ENCODE results near the gene TRMT11. TPM values are rescaled to one million over a fixed set of nuclear protein-coding genes. Genes with fewer than 3 reads are reported as not detected.

TRMT11 gene
- total and polyA plus RNA-seq, 10 of the 15 experiments (the other 5 are each of a cell fraction or from before 2014, with no cell fraction given): 34.0 to 81.1 (median 43.7) TPM

GRCh38 chr6:125959041-125959440 is 27.3 kb upstream of the TRMT11 start (continued):
- TF ChIP-seq CEBPZ (IDR thresholded peaks at IDR 0.05; ENCODE audit: low read depth, low read length): no peak
- no peak for TF ChIP-seq USF1 (IDR thresholded peaks at IDR 0.05; ENCODE audit: borderline replicate concordance, extremely low read length, insufficient read depth, low read depth, low read length)
- TF ChIP-seq SMAD1 (IDR thresholded peaks at IDR 0.05; ENCODE audit: low read depth, partially characterized antibody): no peak

GRCh38 chr6:125961117-125961516 is 25.2 kb upstream of the TRMT11 start:
- Histone ChIP-seq H3K4me3 (no peak overlapping the region), H3K36me3 (ENCODE audit: control insufficient read depth in 2 of 2, insufficient read depth in 2 of 2, low read length in 1 of 2) (no peaks in the 10 kb centered on the region), H3K9me3 (replicated peaks; ENCODE audit: control insufficient read depth, insufficient read depth, low read length) (no peaks in the 10 kb centered on the region), H3K4me1 (ENCODE audit: control insufficient read depth, insufficient read depth, low read length) (peaks cover 5% of the 10 kb centered on the region), H3K27ac (ENCODE audit: control insufficient read depth, insufficient read depth) (no peak overlapping the region), H4K20me1 (ENCODE audit: control insufficient read depth, insufficient read depth) (no peaks in the 10 kb centered on the region), H2AFZ (ENCODE audit: control insufficient read depth, low read depth, low read length) (no peak overlapping the region), H3K9ac (ENCODE audit: control insufficient read depth, insufficient read depth, low read length) (no peak overlapping the region), H3K27me3 (replicated peaks in 1 of 2; ENCODE audit: control insufficient read depth in 2 of 2, insufficient read depth in 2 of 2, low read length in 1 of 2) (no peaks in the 10 kb centered on the region), H3K4me2 (ENCODE audit: control insufficient read depth, insufficient read depth) (no peak overlapping the region), H3K79me2 (ENCODE audit: control insufficient read depth, insufficient read depth, low read length) (peaks cover 17% of the 10 kb centered on the region)
- FAIRE-seq (no peak), DNase-seq (ENCODE audit: low read depth, low spot score) (no peak), ATAC-seq (no peak)
- no peak for TF ChIP-seq TBL1XR1 (IDR thresholded peaks at IDR 0.05; ENCODE audit: low read depth, low read length)
- TF ChIP-seq BCL11A (IDR thresholded peaks at IDR 0.05; ENCODE audit: low read depth, low read length): no peak
- no peak for TF ChIP-seq ZNF274 (IDR thresholded peaks at IDR 0.05; ENCODE audit: insufficient read depth, insufficient read length)
- TF ChIP-seq TAF1 (IDR thresholded peaks at IDR 0.05; ENCODE audit: borderline replicate concordance, low read depth, low read length): no peak
- no peak for TF ChIP-seq ATF3 (IDR thresholded peaks at IDR 0.05; ENCODE audit: borderline replicate concordance, extremely low read depth, low read depth, low read length)
- TF ChIP-seq ZZZ3 (IDR thresholded peaks at IDR 0.05; ENCODE audit: control insufficient read depth, insufficient read length, low read depth): no peak
- no peak for TF ChIP-seq HDAC6 (IDR thresholded peaks at IDR 0.05; ENCODE audit: unreplicated experiment)
- TF ChIP-seq PRDM15 (CRISPR knock-in tag; IDR thresholded peaks at IDR 0.05): no peak
- in situ Hi-C loops (cut with MboI) (no loop called here), intact Hi-C loops (cut with micrococcal nuclease; ENCODE audit: unreplicated experiment) (no loop called here)
- SMC1A ChIA-PET (ENCODE audit: uncharacterized antibody, unreplicated experiment): interaction anchor here (0.6 to 4.4 kb wide), 5 partner anchors 9 to 599 kb away, joined by 3 to 23 read pairs (median 11); no protein-coding TSS in a partner anchor
- WGBS (ENCODE audit: insufficient coverage, insufficient replicate concordance, low lambda C conversion rate, missing lambda C conversion rate): 67% methylated on average over 3 of the region's 3 CpGs
- CTCF ChIA-PET: interaction anchor here (1.1 to 15.3 kb wide), 6 partner anchors 9 to 173 kb away, joined by 3 to 505 read pairs (median 10); partner anchors contain the start of genes NCOA7 and TRMT11
- POLR2A ChIA-PET: interaction anchor here (1.4 kb wide), 1 partner anchor 10 kb away, joined by 5 read pairs; no protein-coding TSS in a partner anchor
- RAD21 ChIA-PET (ENCODE audit: unreplicated experiment): interaction anchor here (0.8 to 1.4 kb wide), 3 partner anchors 12 to 180 kb away, joined by 3 to 6 read pairs (median 5); no protein-coding TSS in a partner anchor
- no TSS peak for BruUV-seq (replicated peaks)
